ENCODE measurements around the gene TACR2. TPM values are rescaled to one million over a fixed set of nuclear protein-coding genes. Genes with fewer than 3 reads are reported as not detected.
A peak's percentile ranks its signal among the peaks of the same experiment; 100 is the strongest.

Gene TACR2
- total RNA-seq, 2 experiments from 2014 or later, result not detected

DNA sequence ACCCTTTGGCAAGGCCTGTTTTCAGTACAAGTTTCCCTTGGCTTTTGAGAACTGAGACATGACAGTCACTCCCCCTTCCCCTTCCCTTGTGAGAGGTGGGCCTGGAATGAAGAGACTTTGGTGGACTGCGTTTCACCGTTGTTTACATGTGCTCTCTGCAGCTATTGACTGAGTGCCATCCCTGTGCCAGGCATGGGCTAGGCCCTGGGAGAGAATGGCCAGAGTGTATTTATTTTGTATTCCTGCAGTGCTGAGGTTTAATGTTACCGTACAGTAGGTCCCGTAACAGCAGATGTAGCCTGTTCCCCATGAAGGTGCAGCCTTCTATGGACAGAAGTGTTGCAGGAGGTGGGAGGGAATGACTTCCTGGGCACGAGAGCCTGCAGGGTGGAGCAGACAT is 50.0 kb downstream of the TACR2 start:
- DNase-seq (no peak), ATAC-seq (no peak)
- Mint-ChIP-seq H3K27ac (no peak overlapping the region), H3K4me3 (no peak overlapping the region), H3K27me3 (no peaks in the 10 kb centered on the region), H3K36me3 (ENCODE audit: low read depth) (peaks cover 64% of the 10 kb centered on the region), H3K9me3 (no peaks in the 10 kb centered on the region), H3K4me1 (ENCODE audit: low read depth) (peaks cover 12% of the 10 kb centered on the region)
- TF ChIP-seq, protein P1, sequence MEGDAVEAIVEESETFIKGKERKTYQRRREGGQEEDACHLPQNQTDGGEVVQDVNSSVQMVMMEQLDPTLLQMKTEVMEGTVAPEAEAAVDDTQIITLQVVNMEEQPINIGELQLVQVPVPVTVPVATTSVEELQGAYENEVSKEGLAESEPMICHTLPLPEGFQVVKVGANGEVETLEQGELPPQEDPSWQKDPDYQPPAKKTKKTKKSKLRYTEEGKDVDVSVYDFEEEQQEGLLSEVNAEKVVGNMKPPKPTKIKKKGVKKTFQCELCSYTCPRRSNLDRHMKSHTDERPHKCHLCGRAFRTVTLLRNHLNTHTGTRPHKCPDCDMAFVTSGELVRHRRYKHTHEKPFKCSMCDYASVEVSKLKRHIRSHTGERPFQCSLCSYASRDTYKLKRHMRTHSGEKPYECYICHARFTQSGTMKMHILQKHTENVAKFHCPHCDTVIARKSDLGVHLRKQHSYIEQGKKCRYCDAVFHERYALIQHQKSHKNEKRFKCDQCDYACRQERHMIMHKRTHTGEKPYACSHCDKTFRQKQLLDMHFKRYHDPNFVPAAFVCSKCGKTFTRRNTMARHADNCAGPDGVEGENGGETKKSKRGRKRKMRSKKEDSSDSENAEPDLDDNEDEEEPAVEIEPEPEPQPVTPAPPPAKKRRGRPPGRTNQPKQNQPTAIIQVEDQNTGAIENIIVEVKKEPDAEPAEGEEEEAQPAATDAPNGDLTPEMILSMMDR (IDR thresholded peaks at IDR 0.05), result no peak
- intact Hi-C loops (cut with micrococcal nuclease), result no loop called here
- ChIA-PET CTCF (no interaction called here), POLR2A (no interaction called here)

DNA sequence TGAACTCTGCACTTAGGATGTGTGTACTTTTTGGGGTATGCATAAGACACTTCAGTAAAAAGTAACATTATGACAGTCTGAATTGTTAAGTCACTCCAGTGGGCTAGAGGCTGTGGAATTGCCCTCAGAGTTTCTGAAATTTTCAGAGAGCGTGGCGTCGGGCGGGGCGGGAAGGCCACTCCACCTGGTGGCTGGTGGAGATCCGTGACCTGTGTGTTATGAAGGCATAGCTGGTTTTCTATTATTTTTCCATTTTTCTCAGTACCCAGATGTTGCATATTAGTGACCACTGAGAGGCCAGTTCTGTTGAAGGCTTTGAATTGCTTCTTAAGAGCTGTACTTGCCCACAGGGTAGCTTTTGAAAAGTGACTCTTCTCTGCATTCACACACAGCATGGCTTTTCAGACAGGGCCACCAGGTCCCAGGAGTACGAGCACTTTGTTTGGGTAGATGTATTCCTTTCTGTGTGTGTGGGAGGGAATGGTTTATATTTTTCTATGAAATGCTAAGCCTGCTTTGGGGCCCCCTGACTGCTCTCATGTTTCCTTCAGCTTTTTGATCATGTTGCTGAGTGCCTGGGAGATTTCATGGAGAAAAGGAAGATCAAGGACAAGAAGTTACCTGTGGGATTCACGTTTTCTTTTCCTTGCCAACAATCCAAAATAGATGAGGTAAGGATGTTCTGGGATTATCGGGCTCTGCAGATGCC is 52.3 kb downstream of the TACR2 start:
- Mint-ChIP-seq H3K4me1 (ENCODE audit: low read depth) (peaks cover 26% of the 10 kb centered on the region), H3K27ac (no peak overlapping the region), H3K27me3 (no peaks in the 10 kb centered on the region), H3K36me3 (ENCODE audit: low read depth) (peaks cover 61% of the 10 kb centered on the region), H3K4me3 (no peak overlapping the region), H3K9me3 (no peaks in the 10 kb centered on the region)
- DNase-seq (no peak), ATAC-seq (no peak)
- TF ChIP-seq, protein P1 (IDR thresholded peaks at IDR 0.05), result no peak
- CTCF ChIA-PET, result interaction anchor here (0.8 kb wide), 1 partner anchor 122 kb away, joined by 3 read pairs; no protein-coding TSS in a partner anchor
- POLR2A ChIA-PET, result interaction anchor here (0.9 to 1.2 kb wide), 3 partner anchors 18 to 51 kb away, joined by 3 to 7 read pairs (median 4); no protein-coding TSS in a partner anchor
- intact Hi-C loops (cut with micrococcal nuclease), result no loop called here

DNA sequence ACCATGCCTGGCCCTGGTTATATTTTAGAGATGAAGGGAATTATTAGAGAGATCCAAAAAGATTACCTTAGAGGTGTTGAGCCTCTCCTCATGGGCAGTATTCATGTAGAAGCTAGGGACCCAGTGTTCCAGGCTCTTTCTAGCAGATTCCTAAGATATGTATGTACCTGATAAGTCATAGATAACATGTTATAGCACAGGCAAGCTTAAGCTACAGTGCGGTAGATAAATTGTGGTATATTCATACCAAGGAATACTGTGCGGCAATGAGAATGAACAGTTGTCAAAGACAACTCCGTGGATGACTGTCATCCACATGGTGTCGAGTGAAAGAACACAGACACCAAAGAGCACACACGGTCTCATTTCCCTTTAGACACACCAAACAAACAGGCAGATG is 53.1 kb downstream of the TACR2 start:
- intact Hi-C loops (cut with micrococcal nuclease), result no loop called here
- DNase-seq (no peak), ATAC-seq (no peak)
- Mint-ChIP-seq H3K9me3 (no peaks in the 10 kb centered on the region), H3K36me3 (ENCODE audit: low read depth) (peaks cover 59% of the 10 kb centered on the region), H3K4me3 (no peak overlapping the region), H3K27ac (no peak overlapping the region), H3K27me3 (no peaks in the 10 kb centered on the region), H3K4me1 (ENCODE audit: low read depth) (peaks cover 28% of the 10 kb centered on the region)
- TF ChIP-seq, protein P1 (IDR thresholded peaks at IDR 0.05), result no peak
- ChIA-PET POLR2A (interaction anchor here (0.9 to 1.0 kb wide), 2 partner anchors 44 to 50 kb away, joined by 3 to 4 read pairs; no protein-coding TSS in a partner anchor), CTCF (interaction anchor here (0.8 to 1.4 kb wide), 2 partner anchors 22 to 121 kb away, joined by 3 read pairs; no protein-coding TSS in a partner anchor)

DNA sequence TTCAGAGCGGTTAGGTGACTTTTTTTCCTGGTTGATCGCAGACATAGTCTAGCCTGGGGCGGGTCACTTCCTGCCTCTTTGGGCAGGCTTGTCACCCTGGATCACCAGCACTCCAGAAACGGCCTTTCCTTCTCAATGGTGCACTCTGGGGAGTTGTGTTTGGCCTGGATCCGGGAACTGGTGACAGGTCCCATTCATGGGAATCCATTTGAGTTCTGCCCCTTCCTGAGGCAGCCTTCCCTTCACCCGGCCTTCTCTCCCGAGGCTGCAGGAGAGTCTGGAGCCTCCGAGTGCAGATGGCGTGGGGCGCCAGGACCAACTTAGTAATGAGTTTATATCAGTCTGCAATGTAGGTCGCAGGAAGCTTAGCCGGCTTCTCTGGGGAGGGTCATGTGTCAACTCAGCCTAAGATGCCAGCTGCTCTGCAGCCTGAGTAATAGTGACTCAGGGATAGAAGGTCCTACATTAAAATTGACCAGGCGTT is 54.2 kb downstream of the TACR2 start:
- DNase-seq, result no peak
- Mint-ChIP-seq H3K27ac (peak overlapping the region; percentile 5), H3K4me1 (ENCODE audit: low read depth) (peaks cover 37% of the 10 kb centered on the region), H3K9me3 (no peaks in the 10 kb centered on the region), H3K4me3 (no peak overlapping the region), H3K27me3 (no peaks in the 10 kb centered on the region), H3K36me3 (ENCODE audit: low read depth) (peaks cover 54% of the 10 kb centered on the region)
- TF ChIP-seq, protein P1 (IDR thresholded peaks at IDR 0.05), result no peak
- ChIA-PET POLR2A (no interaction called here), CTCF (interaction anchor here (0.9 to 1.4 kb wide), 2 partner anchors 9 to 23 kb away, joined by 3 read pairs; no protein-coding TSS in a partner anchor)
- ATAC-seq, result no peak
- intact Hi-C loops (cut with micrococcal nuclease), result no loop called here

DNA sequence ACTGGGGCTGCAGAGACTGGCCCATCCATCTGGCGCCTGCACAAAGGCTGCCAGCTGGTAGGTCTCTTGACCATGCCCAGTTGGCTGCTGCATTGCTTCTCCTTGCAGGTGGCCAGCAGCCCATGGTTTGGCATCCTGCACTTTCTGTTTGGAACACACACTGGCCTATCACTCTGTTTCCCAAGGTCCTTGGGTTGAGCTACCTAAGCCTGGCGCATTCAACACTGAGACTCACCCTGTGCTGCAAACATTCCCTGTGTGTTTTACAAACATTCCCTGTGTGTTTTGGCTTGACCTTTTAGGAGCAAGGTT is 55.5 kb downstream of the TACR2 start:
- TF ChIP-seq, protein P1 (IDR thresholded peaks at IDR 0.05), result no peak
- ChIA-PET CTCF (no interaction called here), POLR2A (no interaction called here)
- Mint-ChIP-seq H3K27me3 (no peaks in the 10 kb centered on the region), H3K4me3 (no peak overlapping the region), H3K27ac (no peak overlapping the region), H3K9me3 (no peaks in the 10 kb centered on the region), H3K36me3 (ENCODE audit: low read depth) (peaks cover 48% of the 10 kb centered on the region), H3K4me1 (ENCODE audit: low read depth) (peaks cover 42% of the 10 kb centered on the region)
- DNase-seq (no peak), ATAC-seq (no peak)
- intact Hi-C loops (cut with micrococcal nuclease), result no loop called here
